ENCODE data around the gene CNTNAP5.

Gene CNTNAP5

GRCh38 chr2:124837496-124837895, 812.4 kb downstream of the CNTNAP5 start:
- DNase-seq = no peak

- DNase-seq = no peak
These were observed 813.3 kb downstream of the CNTNAP5 start for GRCh38 chr2:124838406-124838805.

GRCh38 chr2:124867247-124867646, 842.2 kb downstream of the CNTNAP5 start:
- DNase-seq = no peak

- DNase-seq = no peak
These were observed 849.1 kb downstream of the CNTNAP5 start for GRCh38 chr2:124874219-124874618.

GRCh38 chr2:124874676-124875075, 849.6 kb downstream of the CNTNAP5 start:
- no peak for DNase-seq

GRCh38 chr2:124875627-124876244, 850.6 kb downstream of the CNTNAP5 start:
- no peak for DNase-seq

GRCh38 chr2:124877141-124877577, 852.1 kb downstream of the CNTNAP5 start:
- no peak for DNase-seq

GRCh38 chr2:124879640-124880039, 854.6 kb downstream of the CNTNAP5 start:
- DNase-seq = no peak

GRCh38 chr2:124880995-124881394, 855.9 kb downstream of the CNTNAP5 start:
- no peak for DNase-seq

- no peak for DNase-seq
These were observed 857.3 kb downstream of the CNTNAP5 start for GRCh38 chr2:124882423-124882822.

- DNase-seq = no peak
These were observed 858.5 kb downstream of the CNTNAP5 start for GRCh38 chr2:124883595-124883994.

- no peak for DNase-seq
These were observed 859.2 kb downstream of the CNTNAP5 start for GRCh38 chr2:124884315-124884714.

GRCh38 chr2:124886216-124886615, 861.1 kb downstream of the CNTNAP5 start:
- DNase-seq = no peak

- no peak for DNase-seq
These were observed 862.4 kb downstream of the CNTNAP5 start for GRCh38 chr2:124887466-124887865.

- DNase-seq = no peak
These were observed 863.3 kb downstream of the CNTNAP5 start for GRCh38 chr2:124888431-124888830.

GRCh38 chr2:124894199-124894598, 869.1 kb downstream of the CNTNAP5 start:
- no peak for DNase-seq

GRCh38 chr2:124898827-124899226, 873.7 kb downstream of the CNTNAP5 start:
- no peak for DNase-seq

GRCh38 chr2:124908411-124908810, 883.3 kb downstream of the CNTNAP5 start:
- no peak for DNase-seq

- DNase-seq = no peak
These were observed 886.5 kb downstream of the CNTNAP5 start for GRCh38 chr2:124911560-124911959.

- no peak for DNase-seq
These were observed 888.8 kb downstream of the CNTNAP5 start for GRCh38 chr2:124913868-124914267.

- DNase-seq = no peak
These were observed 890.5 kb downstream of the CNTNAP5 start for GRCh38 chr2:124915567-124915966.

GRCh38 chr2:124919296-124919695, 894.2 kb downstream of the CNTNAP5 start:
- DNase-seq = no peak

- no peak for DNase-seq
These were observed 895.4 kb downstream of the CNTNAP5 start for GRCh38 chr2:124920448-124920847.

- no peak for DNase-seq
These were observed 896.1 kb downstream of the CNTNAP5 start for GRCh38 chr2:124921191-124921590.

- DNase-seq = no peak
These were observed 898.0 kb downstream of the CNTNAP5 start for GRCh38 chr2:124923097-124923496.
